Vagina (tissue), 2 donors: ENCODE measurements around the gene RNASEH1. TPM values are rescaled to one million over a fixed set of nuclear protein-coding genes. Genes with fewer than 3 reads are reported as not detected.

Experiments used
- DNase-seq, 2 donors: peaks; one replicate each; pipeline ENCODE4 v3.0.0-alpha.2; 2017; ENCODE audit errors: extremely low spot score in 2 of 2
- H3K27ac ChIP-seq: fragments of 200-600 bp; sonication (generic); one replicate; pipeline ENCODE4 v1.5.1; 2019
- H3K27me3 ChIP-seq: fragments of 200-600 bp; sonication (generic); one replicate; pipeline ENCODE4 v1.5.1; 2019
- H3K36me3 ChIP-seq, 2 donors: fragments of 200-600 bp; sonication (generic); one replicate each; pipeline ENCODE4 v1.5.1; 2017 to 2019
- H3K4me1 ChIP-seq: fragments of 200-600 bp; sonication (generic); one replicate; pipeline ENCODE4 v1.5.1; 2019
- H3K4me3 ChIP-seq, 2 donors: fragments of 200-600 bp; sonication (generic); 1 replicate in 1 of 2; 2 replicates in 1 of 2; pipeline ENCODE4 v1.5.1; 2016 to 2019
- H3K9me3 ChIP-seq: fragments of 200-600 bp; sonication (generic); one replicate; pipeline ENCODE4 v1.5.1; 2019
- POLR2A ChIP-seq, 2 donors: fragments of 450-650 bp; IDR thresholded peaks; one replicate each; pipeline ENCODE4 v1.6.1; 2017; ENCODE audit warnings: antibody characterized with exemption in 2 of 2, mild to moderate bottlenecking in 2 of 2, moderate library complexity in 2 of 2
- POLR2AphosphoS5 ChIP-seq, 2 donors: sonication (generic); formaldehyde crosslinking; IDR thresholded peaks; one replicate each; pipeline ENCODE4 v1.9.0; 2017; ENCODE audit warnings: antibody characterized with exemption in 2 of 2, mild to moderate bottlenecking in 2 of 2, low read depth in 1 of 2; ENCODE audit not compliant: insufficient read depth in 1 of 2
- intact Hi-C: fragments of 100-400 bp; cut with DNase I; formaldehyde crosslinking; loops from one replicate; pipeline ENCODE4 v1.15.1; 2023
- total RNA-seq: library from RNA; depleted of rRNA; stranded (reverse); fragments of >200 nt; gene quantifications from one replicate; pipeline ENCODE4 v1.2.3, GENCODE V29; 2016
- TF ChIP-seq, protein P1 (sequence below), 3 experiments: fragments of 450-650 bp in 2 of 3; fragments of 200-600 bp in 1 of 3; sonication (generic) in 1 of 3; IDR thresholded peaks; one replicate each; pipeline ENCODE4 v1.5.1; 2017 to 2019; ENCODE audit warnings: antibody characterized with exemption in 3 of 3, mild to moderate bottlenecking in 2 of 3, moderate library complexity in 2 of 3

The RNASEH1 gene
- total RNA-seq, 1 donor from 2014 or later = 17.2 TPM

- no peak overlapping the region for H3K27ac ChIP-seq
- no peaks in the 10 kb centered on the region for H3K4me1 ChIP-seq
- TF ChIP-seq POLR2A (IDR thresholded peaks at IDR 0.05) (no peak), POLR2AphosphoS5 (IDR thresholded peaks at IDR 0.05; ENCODE audit: insufficient read depth in 1 of 2, low read depth in 1 of 2) (no peak)
- TF ChIP-seq, protein P1, sequence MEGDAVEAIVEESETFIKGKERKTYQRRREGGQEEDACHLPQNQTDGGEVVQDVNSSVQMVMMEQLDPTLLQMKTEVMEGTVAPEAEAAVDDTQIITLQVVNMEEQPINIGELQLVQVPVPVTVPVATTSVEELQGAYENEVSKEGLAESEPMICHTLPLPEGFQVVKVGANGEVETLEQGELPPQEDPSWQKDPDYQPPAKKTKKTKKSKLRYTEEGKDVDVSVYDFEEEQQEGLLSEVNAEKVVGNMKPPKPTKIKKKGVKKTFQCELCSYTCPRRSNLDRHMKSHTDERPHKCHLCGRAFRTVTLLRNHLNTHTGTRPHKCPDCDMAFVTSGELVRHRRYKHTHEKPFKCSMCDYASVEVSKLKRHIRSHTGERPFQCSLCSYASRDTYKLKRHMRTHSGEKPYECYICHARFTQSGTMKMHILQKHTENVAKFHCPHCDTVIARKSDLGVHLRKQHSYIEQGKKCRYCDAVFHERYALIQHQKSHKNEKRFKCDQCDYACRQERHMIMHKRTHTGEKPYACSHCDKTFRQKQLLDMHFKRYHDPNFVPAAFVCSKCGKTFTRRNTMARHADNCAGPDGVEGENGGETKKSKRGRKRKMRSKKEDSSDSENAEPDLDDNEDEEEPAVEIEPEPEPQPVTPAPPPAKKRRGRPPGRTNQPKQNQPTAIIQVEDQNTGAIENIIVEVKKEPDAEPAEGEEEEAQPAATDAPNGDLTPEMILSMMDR (IDR thresholded peaks at IDR 0.05) = no peak
- no peaks in the 10 kb centered on the region for H3K27me3 ChIP-seq
- intact Hi-C loops = no loop called here
- no peaks in the 10 kb centered on the region for H3K9me3 ChIP-seq
- no peak for DNase-seq
- H3K36me3 ChIP-seq = no peaks in the 10 kb centered on the region
- H3K4me3 ChIP-seq = no peak overlapping the region
Measured at GRCh38 chr2:3604207-3604877, 46.2 kb upstream of the RNASEH1 start.

DNA sequence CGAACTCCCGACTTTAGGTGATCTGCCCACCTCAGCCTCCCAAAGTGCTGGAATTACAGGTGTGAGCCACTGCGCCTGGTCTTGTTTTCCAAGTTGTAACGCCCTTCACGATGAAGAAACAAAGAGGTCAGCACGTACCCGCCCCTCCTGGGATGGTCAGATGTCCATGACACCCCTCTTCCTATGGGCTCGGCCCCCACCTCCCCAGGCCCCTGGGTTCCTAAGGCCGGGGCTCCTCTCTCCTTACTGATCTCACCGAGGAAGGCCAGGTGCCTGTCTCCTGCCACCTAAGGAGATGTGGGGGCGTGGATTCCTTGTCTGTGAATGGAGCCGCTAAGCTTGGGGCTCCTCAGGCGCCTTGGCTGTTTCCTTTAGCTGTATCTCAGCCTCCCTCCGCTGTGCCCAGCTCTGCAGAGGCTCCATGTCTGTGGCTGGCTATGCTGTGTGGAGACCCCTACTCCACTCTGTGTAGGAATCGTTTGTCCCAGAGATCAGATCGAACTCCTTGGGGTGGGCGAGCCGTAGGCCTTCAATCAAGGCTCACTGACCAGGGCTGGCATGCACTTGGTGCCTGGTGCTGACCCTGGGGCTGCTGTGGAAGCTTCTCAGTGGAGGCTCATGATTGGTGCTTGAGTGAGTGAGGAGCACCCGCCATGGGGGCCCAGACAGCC, 45.5 kb upstream of the RNASEH1 start:
- no peak overlapping the region for H3K27ac ChIP-seq
- H3K27me3 ChIP-seq = no peaks in the 10 kb centered on the region
- intact Hi-C loops = no loop called here
- DNase-seq = peak; percentile 75 to 87
- H3K36me3 ChIP-seq = no peaks in the 10 kb centered on the region
- H3K4me3 ChIP-seq = no peak overlapping the region
- no peaks in the 10 kb centered on the region for H3K9me3 ChIP-seq
- H3K4me1 ChIP-seq = no peaks in the 10 kb centered on the region
- no peak for TF ChIP-seq POLR2A (IDR thresholded peaks at IDR 0.05)
- TF ChIP-seq, protein P1 (IDR thresholded peaks at IDR 0.05) = no peak
- no peak for TF ChIP-seq POLR2AphosphoS5 (IDR thresholded peaks at IDR 0.05; ENCODE audit: insufficient read depth in 1 of 2, low read depth in 1 of 2)

DNA sequence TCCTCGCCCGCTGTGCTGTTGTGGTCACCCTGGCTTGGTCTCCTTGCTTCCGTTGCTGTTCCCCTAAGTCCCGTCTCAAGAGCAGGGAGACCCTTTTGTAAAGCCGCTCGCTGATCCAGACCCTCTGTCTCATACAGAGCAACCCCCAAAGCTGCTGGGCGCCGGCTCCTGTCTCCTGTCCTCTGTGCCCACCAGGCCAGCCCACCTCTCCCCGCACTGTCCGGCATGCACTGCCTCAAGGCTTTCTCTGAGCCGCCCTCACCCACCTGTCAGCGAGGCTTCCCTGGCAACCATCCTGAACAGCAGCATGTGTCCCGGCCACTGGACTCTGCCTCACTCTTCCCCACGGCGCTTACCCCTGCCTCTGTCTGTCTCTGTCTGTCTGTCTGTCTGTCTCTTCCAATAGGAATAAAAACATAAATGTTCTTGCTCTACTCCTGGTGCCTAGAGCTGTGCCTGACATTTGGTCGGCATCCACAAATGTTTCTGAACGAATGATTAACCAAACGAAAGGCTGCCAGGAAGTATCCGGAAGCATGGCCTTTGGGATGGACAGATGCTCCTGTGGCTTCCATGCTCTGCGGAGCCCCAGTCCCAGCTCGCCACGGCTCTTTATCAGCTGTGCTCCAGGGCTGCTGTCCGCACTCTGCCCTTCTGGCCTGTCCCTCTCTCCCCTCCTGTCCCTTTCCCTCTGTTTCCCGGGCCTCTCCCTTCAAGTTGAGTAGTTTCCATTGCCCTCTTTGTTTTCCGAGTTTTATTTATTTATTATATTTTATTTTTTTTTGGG, 44.6 kb upstream of the RNASEH1 start:
- no peak for TF ChIP-seq POLR2AphosphoS5 (IDR thresholded peaks at IDR 0.05; ENCODE audit: insufficient read depth in 1 of 2, low read depth in 1 of 2)
- TF ChIP-seq POLR2A (IDR thresholded peaks at IDR 0.05) = no peak
- TF ChIP-seq, protein P1 (IDR thresholded peaks at IDR 0.05) = no peak
- Histone ChIP-seq H3K36me3 (no peaks in the 10 kb centered on the region), H3K9me3 (no peaks in the 10 kb centered on the region), H3K4me3 (no peak overlapping the region), H3K4me1 (no peaks in the 10 kb centered on the region), H3K27ac (no peak overlapping the region), H3K27me3 (no peaks in the 10 kb centered on the region)
- intact Hi-C loops = no loop called here
- DNase-seq = peak in 1 of 2 donors; percentile 77

DNA sequence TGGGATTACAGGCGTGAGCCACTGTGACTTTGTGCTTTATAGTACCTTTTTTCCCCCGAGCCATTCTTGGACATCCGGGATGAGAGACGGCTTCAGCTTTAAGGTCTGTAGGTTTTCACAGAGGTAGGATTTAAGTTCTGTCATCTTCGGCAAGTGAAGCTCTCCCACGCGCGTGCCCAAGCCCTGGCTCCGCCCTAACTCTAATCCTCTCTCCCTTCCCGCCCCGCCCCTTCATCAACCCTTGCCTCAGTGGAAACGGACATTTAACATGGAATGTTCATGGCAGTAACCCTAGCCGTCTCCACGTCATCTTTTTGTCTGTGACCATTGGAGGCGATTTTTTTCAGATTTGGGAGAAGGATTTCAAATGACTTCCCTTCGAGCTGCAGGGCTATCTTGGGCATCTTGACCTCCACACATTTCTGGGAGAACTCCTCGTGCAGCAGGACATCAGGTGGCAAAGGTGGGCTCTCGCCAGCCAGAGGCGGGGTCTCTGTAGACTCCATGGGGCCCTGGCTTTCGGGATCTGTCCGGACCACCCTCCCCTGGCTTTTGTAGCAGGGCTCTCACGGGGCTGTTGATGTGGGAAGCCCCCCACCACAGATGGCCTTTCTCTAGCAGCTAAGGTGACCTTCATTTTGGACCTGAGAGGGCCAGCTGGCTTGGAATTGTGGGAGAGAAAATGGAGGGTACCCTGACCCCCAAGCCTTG, 43.6 kb upstream of the RNASEH1 start:
- Histone ChIP-seq H3K4me1 (no peaks in the 10 kb centered on the region), H3K27ac (no peak overlapping the region), H3K27me3 (no peaks in the 10 kb centered on the region), H3K4me3 (no peak overlapping the region), H3K36me3 (no peaks in the 10 kb centered on the region), H3K9me3 (no peaks in the 10 kb centered on the region)
- intact Hi-C loops = no loop called here
- TF ChIP-seq, protein P1 (IDR thresholded peaks at IDR 0.05) = no peak
- TF ChIP-seq POLR2AphosphoS5 (IDR thresholded peaks at IDR 0.05; ENCODE audit: insufficient read depth in 1 of 2, low read depth in 1 of 2) (no peak), POLR2A (IDR thresholded peaks at IDR 0.05) (no peak)
- peak in 1 of 2 donors; percentile 74 for DNase-seq
